NCI-H748 treated with DMSO at 0.1 percent for 48 hours (cell line): Measurements from ENCODE around the gene HMGXB3.

Experiments
- DNase-seq: peaks from one replicate; lab custom pipeline; 2025; lab: John Stamatoyannopoulos, UW

The HMGXB3 gene, protein sequence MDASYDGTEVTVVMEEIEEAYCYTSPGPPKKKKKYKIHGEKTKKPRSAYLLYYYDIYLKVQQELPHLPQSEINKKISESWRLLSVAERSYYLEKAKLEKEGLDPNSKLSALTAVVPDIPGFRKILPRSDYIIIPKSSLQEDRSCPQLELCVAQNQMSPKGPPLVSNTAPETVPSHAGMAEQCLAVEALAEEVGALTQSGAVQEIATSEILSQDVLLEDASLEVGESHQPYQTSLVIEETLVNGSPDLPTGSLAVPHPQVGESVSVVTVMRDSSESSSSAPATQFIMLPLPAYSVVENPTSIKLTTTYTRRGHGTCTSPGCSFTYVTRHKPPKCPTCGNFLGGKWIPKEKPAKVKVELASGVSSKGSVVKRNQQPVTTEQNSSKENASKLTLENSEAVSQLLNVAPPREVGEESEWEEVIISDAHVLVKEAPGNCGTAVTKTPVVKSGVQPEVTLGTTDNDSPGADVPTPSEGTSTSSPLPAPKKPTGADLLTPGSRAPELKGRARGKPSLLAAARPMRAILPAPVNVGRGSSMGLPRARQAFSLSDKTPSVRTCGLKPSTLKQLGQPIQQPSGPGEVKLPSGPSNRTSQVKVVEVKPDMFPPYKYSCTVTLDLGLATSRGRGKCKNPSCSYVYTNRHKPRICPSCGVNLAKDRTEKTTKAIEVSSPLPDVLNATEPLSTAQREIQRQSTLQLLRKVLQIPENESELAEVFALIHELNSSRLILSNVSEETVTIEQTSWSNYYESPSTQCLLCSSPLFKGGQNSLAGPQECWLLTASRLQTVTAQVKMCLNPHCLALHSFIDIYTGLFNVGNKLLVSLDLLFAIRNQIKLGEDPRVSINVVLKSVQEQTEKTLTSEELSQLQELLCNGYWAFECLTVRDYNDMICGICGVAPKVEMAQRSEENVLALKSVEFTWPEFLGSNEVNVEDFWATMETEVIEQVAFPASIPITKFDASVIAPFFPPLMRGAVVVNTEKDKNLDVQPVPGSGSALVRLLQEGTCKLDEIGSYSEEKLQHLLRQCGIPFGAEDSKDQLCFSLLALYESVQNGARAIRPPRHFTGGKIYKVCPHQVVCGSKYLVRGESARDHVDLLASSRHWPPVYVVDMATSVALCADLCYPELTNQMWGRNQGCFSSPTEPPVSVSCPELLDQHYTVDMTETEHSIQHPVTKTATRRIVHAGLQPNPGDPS (N-terminal part only)

DNA sequence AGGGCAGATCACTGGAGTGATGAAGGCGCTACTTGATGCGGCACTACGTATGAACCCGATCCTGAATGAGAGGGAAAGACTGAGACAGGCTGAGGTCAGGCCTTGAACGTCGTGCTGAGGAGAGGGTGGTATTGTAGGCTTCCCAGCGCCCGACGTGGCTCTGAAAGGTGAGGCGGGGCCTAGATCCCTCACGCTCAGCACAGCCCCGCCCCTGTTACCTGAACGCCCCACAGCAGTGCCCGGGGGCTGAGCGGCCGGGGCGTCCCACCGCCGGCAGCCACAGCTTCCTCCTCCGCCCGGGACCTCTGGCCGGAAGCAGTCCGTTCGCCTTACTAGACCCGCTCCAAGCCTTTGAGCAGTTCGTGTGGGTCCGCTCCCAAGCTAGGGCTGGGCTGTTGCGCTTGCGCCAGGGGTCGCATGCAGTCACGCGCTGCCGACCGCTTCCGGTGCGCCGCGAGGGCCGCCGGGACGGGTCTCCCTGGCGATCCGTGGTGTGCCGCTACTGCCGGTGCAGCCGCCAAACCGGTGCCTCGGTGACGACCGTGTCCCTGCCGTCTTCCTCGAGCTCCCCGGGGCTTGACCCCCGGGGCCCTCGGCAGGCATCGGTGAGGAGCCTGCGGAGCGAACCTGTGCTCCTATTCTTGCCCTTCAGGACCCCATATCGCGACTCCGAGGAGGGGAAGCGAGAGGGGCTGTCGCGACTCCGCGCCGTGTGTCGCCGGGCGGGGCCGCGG is at the start of gene HMGXB3, which contains the start of gene TIGD6:
Gene HMGXB3 (plus strand): TSS at position 484 of the 734 bp plus-strand sequence. CDS start 4,114 bp downstream, outside the sequence.
Gene TIGD6 (minus strand): TSS at position 399 of the 734 bp plus-strand sequence. CDS start 4,306 bp downstream, outside the sequence.
- DNase-seq = peak; percentile 79

DNA sequence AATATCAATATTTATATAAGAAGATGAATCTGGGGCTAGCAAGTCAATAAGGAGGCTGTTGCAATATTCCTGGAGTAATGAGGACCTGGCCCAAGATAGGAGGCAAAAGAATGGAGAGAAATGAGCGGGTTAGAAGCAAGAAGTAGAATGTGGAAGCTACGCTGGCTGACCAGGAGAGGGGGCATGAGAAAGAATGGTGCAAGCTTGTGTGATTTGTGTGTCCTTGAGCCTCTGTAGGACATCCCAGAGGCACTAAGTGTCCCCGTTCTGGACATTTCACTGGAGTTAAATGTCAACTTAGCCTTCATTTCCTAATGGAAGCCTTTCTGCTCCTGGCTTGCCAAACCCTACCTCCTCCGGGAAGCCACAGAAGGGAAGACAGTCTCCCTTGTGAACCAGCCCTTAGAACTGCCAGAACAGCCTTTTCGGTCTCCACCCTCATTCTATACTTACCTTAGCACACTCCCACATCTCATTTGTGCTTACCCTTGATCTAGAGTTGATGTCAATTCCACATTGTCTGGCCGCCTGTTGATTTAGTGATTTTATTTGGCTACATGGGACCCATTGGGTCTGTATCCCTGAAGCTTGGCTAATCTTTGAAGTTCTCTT is 49.3 kb upstream of the HMGXB3 start:
- DNase-seq = no peak

- DNase-seq = no peak
Measured at GRCh38 chr5:149953436-149954121, 47.0 kb upstream of the HMGXB3 start.

DNA sequence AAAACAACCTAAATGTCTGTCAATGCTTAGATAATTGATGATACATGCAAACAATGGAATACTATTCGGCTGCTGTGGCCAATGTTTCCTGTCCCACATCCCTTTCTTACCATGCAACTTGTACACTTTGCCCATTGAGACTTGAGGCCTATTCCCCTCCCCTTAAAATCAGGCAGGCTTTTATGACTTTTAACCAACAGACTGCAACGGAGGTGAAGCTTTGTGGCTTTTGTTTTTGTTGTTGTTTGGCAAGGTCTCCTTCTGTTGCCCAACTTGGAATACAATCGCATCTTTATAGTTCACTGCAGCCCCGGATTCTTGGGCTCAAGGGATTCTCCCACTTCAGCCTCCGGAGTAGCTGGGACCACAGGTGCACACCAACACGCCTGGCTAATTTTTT is 45.7 kb upstream of the HMGXB3 start:
- DNase-seq = no peak

GRCh38 chr5:149956685-149957084 is 43.9 kb upstream of the HMGXB3 start:
- DNase-seq = no peak

GRCh38 chr5:149957855-149958254 is 42.7 kb upstream of the HMGXB3 start:
- DNase-seq = no peak

GRCh38 chr5:149959406-149960236 is 40.9 kb upstream of the HMGXB3 start:
- peak; percentile 6 for DNase-seq

DNA sequence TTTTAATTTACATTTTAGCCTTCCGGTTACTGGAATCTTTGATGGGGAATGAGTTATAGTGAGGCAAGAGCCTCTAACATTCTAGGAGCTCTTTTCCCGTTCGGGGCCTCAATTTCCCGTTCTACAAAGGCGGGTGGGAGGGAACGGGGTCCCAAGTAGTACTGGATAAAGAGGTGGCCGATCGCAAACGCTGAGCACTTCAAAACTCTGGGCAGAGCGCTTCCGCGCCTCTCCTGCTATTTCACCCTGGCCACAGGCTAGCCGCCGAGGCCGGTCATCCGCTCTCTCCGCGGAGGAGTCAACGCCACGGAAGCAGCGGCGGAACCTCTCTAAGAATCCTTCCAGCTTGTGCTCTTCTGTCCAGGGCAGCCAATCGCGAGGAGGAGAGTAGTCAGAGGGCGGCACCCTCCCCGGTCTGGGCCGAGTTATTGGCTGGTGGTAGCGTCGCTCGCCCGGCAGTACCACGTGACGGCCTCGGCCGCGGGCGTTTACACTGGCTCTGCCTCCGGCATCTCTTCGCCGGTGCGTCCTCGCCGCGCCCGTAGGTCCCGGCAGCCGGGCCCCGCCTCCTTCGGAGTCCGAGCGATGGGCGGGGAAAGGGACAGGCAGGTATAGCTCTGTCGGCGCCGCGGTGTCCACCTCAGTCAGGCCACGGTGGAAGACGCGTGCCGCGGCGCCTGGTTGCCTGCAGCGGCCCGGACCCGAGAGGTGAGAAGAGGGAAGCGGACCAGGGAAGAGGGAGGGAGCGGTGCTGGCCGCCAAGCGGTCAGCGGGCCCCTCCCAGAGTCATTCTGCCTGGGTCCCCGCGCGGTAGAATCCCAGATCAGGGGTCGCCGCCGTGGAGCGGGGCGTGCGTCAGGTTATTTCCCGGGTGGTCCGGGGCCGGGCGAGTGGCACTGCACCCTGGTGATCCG is 40.0 kb upstream of the HMGXB3 start, which contains the start of gene SLC26A2:
Gene SLC26A2 (plus strand): TSS at position 487 of the 914 bp plus-strand sequence. CDS start 16,895 bp downstream, outside the sequence.
- DNase-seq = peak; percentile 97

DNA sequence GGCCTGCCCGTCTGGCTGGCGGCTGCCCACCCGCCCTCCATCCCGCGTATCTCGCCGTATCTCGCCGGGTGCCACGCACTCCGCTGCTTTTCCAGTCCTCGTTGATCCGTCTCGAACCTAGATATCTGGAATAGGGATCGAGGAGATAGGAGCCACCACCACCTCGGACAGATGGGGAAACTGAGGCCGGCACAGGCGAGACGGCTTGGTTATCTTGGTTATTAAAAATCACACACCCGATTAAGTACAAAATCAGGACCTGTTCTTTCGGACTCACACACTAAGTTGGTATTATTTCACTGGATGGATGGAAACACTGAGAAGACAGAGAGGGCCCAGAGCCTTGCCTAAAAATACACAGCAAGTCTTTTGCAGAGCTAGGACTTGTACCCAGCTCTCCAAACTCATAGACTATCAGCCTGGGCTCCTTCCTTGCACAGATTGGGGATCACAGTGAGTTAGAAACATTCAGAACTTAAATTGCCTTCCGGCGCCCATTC is 39.3 kb upstream of the HMGXB3 start:
- no peak for DNase-seq

DNA sequence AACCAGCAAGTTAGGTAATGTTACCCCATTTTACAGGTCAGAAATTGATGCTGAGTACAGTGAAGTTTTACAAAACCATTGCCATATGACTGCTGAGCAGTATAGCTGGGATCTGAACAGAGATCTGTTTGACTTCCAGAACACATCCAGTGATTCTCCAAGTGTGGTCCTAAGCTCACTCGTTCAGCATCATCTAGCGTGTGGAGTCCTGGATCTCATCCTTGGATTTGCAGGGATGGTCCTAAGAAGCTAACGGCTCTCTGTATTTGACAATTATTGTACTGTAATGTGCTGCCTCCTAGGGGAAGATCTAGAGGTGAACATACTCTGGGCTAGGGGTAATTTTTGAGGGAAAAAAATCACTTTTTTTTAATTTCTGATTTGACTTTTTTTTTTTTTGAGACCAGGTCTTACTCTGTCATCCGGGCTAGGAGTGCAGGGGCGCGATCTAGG is 38.6 kb upstream of the HMGXB3 start:
- peak; percentile 65 for DNase-seq

DNA sequence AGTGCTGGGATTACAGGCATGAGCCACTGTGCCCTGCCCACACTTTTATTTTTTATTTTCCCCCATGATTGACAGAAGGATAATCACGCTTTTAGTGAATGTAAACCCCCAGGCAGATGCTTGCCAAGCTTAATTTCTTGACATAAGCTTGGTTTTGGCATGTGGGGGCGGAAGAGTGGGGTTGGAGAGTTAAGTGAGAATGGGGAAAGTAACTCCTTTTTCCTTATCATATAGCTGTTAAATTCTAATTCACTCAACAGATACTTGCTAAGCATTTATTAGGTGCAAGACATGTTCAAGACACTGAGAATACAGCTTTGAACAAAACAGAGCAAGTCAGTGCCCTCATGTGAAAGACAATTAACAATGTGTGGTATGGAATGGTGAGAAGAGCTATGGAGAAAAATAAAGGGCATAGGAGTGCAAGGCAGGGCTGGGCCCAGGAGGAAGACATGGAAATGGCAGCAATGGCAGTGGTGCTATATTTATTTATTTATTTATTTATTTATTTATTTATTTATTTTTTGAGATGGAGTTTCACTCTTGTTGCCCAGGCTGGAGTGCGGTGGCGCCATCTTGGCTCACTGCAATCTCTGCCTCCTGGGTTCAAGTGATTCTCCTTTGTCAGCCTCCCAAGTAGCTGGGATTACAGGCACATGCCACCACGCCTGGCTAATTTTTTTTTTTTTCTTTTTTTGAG is 37.8 kb upstream of the HMGXB3 start:
- DNase-seq = no peak

GRCh38 chr5:149963729-149964128 is 36.8 kb upstream of the HMGXB3 start:
- no peak for DNase-seq

- no peak for DNase-seq
Measured at GRCh38 chr5:149966946-149967345, 33.6 kb upstream of the HMGXB3 start.

DNA sequence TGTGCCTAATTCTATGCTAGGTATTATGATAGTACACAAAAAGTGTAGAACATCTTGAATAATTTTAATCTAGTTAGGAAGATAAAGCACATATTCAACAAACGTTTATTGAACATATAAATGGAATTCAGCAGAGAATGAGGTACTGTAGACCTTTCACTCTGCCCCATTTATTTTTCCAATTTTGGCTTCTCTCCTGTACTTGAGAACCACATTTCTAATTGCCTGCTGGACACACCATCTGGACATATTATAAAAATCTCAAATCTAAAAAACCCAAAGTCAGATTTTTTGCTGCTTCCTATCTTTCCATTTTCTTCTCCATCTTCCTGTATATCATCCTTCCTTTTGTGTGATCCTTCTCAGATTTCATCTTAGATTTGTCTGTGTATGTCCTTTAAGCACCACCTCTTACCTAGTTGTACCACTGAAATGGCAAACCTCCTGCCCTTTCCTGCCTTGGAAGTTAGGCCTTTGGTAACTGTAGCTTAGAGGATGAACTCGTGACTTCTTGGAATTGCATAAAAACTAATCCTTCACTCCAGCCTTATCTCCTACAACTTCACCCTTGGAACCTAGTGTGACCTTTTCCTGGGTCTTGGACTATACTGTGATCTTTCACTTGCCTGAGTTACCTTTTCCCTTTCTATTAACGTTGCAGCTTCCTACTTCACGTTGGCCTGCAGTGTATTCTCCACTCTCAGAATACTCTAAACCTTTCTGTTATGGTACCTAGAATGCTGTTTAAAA is 31.2 kb upstream of the HMGXB3 start:
- DNase-seq = no peak

GRCh38 chr5:149975409-149975808 is 25.1 kb upstream of the HMGXB3 start:
- DNase-seq = no peak

GRCh38 chr5:149979896-149980295 is 20.6 kb upstream of the HMGXB3 start:
- DNase-seq = no peak

DNA sequence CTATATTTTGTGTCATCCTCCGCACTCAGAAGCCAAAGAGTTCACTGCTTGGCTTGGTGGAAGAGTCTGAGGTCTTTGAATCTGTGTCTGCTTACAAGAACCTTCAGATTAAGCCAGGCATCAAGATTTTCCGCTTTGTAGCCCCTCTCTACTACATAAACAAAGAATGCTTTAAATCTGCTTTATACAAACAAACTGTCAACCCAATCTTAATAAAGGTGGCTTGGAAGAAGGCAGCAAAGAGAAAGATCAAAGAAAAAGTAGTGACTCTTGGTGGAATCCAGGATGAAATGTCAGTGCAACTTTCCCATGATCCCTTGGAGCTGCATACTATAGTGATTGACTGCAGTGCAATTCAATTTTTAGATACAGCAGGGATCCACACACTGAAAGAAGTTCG is 19.3 kb upstream of the HMGXB3 start:
- DNase-seq = no peak
